HEK293T (cell line): ENCODE measurements around the gene DOK7.

Experiments
- NFRKB ChIP-seq: fragments of 450-650 bp; IDR thresholded peaks from 2 replicates; pipeline ENCODE4 v1.6.1; 2016; ENCODE audit warnings: mild to moderate bottlenecking, moderate library complexity
- PKNOX1 ChIP-seq: fragments of 450-650 bp; IDR thresholded peaks from 2 replicates; pipeline ENCODE4 v1.6.1; 2016
- SUZ12 ChIP-seq: fragments of 450-650 bp; IDR thresholded peaks from 2 replicates; pipeline ENCODE4 v1.6.1; 2016; ENCODE audit warnings: mild to moderate bottlenecking

- no peak for TF ChIP-seq SUZ12
- no peak for TF ChIP-seq NFRKB
- no peak for TF ChIP-seq PKNOX1
Observed at GRCh38 chr4:3527101-3527913, 64.2 kb downstream of the DOK7 start.
